ENCODE measurements around the gene EVA1C. TPM values are rescaled to one million over a fixed set of nuclear protein-coding genes. Genes with fewer than 3 reads are reported as not detected.
A peak's percentile ranks its signal among the peaks of the same experiment; 100 is the strongest.
"Not testable (repeated sequence)": the region's sequence is repeated elsewhere in the genome, so short reads cannot be mapped to it uniquely, and the experiment has no call there.

Gene EVA1C
- total and polyA plus RNA-seq, 2 donors (not counting 1 experiment from before 2014, with no cell fraction given) = 2.4 to 4.6 TPM

DNA sequence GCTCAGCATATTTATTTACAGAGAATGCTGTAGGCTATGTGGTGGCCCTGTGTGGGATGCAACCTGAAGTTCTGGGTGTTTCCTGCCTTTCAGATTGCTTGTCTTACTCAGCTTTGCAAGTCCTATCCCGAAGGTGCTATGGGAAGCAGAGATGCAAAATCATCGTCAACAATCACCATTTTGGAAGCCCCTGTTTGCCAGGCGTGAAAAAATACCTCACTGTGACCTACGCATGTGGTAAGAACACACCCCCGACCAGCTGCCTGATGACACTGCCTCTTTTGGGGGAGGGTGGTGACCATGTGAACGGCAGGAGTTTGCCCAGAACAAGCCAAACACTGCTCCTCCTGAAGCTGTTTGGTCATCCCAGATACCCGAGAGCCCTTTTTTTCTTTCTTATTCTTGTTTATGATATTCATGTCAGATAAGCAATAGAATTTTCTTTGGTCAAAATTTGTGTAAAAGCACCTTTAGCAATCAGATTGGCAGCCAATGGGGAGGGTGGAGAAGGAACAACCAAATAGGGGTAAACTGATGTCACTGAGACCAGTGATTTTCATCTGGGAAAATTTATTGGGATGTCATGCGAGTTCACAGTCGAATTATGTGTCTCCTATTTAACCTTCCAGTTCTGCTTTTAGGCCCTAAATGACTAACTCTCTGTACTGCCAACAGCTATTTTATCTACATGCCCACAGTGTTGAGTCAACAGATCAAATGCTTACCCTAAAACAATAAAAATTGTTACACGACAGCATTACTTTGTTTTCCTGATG is 82.6 kb downstream of the EVA1C start:
- no peaks in the 10 kb centered on the region for H3K79me2 ChIP-seq (ENCODE audit: control insufficient read depth, insufficient read depth, low read length)
- H3K4me3 ChIP-seq (replicated peaks in 1 of 4; ENCODE audit: control extremely low read depth in 1 of 4, insufficient read depth in 1 of 4, low read depth in 3 of 4, low read length in 4 of 4) = no peak overlapping the region

DNA sequence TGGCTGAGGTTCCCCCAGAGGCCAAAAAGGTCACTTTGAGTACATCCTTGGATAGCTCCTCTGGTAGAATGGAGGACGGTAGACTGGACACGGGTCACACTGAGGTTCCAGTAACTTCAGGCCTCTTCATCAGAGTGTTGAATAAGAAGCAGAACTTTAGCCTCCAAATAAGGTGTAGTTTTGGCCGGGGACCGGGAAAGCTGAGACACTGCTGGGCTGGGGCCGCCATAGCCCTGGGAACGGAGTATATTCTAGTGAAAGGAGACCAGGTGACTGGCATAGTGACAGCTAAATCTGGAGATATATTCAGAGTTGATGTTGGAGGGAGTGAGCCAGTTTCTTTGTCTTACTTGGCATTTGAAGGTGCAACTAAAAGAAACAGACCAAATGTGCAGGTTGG is 84.1 kb downstream of the EVA1C start:
- Histone ChIP-seq H2AFZ (ENCODE audit: low read length) (no peak overlapping the region), H3K27ac (ENCODE audit: insufficient read depth, low read length) (no peak overlapping the region), H3K9ac (ENCODE audit: insufficient read depth, low read length) (no peak overlapping the region), H4K20me1 (ENCODE audit: control insufficient read depth, extremely low read depth, insufficient read depth, low read length) (no peaks in the 10 kb centered on the region), H3K36me3 (ENCODE audit: control insufficient read depth, insufficient read depth, low read length) (no peaks in the 10 kb centered on the region), H3K4me2 (ENCODE audit: extremely low read depth, insufficient read depth, low read length) (no peak overlapping the region), H3K4me1 (ENCODE audit: control insufficient read depth, extremely low read depth, insufficient read depth, low read length) (peaks cover 6% of the 10 kb centered on the region), H3K9me3 (ENCODE audit: control insufficient read depth, insufficient read depth, low read depth, low read length) (no peaks in the 10 kb centered on the region), H3K4me3 (replicated peaks in 1 of 4; ENCODE audit: control extremely low read depth in 1 of 4, insufficient read depth in 1 of 4, low read depth in 3 of 4, low read length in 4 of 4) (no peak overlapping the region), H3K27me3 (ENCODE audit: control insufficient read depth, insufficient read depth, low read length) (no peaks in the 10 kb centered on the region), H3K79me2 (ENCODE audit: control insufficient read depth, insufficient read depth, low read length) (no peaks in the 10 kb centered on the region)
- DNase-seq (ENCODE audit: low read depth in 2 of 2) = no peak
- TF ChIP-seq, protein P1, sequence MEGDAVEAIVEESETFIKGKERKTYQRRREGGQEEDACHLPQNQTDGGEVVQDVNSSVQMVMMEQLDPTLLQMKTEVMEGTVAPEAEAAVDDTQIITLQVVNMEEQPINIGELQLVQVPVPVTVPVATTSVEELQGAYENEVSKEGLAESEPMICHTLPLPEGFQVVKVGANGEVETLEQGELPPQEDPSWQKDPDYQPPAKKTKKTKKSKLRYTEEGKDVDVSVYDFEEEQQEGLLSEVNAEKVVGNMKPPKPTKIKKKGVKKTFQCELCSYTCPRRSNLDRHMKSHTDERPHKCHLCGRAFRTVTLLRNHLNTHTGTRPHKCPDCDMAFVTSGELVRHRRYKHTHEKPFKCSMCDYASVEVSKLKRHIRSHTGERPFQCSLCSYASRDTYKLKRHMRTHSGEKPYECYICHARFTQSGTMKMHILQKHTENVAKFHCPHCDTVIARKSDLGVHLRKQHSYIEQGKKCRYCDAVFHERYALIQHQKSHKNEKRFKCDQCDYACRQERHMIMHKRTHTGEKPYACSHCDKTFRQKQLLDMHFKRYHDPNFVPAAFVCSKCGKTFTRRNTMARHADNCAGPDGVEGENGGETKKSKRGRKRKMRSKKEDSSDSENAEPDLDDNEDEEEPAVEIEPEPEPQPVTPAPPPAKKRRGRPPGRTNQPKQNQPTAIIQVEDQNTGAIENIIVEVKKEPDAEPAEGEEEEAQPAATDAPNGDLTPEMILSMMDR (conservative IDR thresholded peaks at IDR 0.05 in 1 of 2, IDR thresholded peaks at IDR 0.05 in 1 of 2; ENCODE audit: low read depth in 1 of 2, low read length in 2 of 2) = no peak
- no peak for TF ChIP-seq EZH2 (IDR thresholded peaks at IDR 0.05; ENCODE audit: low read length, missing control alignments)

More for the DNA sequence above, 82.6 kb downstream of the EVA1C start:
- H3K4me1 ChIP-seq (ENCODE audit: control insufficient read depth, extremely low read depth, insufficient read depth, low read length) = peaks cover 6% of the 10 kb centered on the region
- H3K27me3 ChIP-seq (ENCODE audit: control insufficient read depth, insufficient read depth, low read length) = no peaks in the 10 kb centered on the region
- peak overlapping the region; percentile 45 for H3K27ac ChIP-seq (ENCODE audit: insufficient read depth, low read length)
- H2AFZ ChIP-seq (ENCODE audit: low read length) = no peak overlapping the region
- H3K36me3 ChIP-seq (ENCODE audit: control insufficient read depth, insufficient read depth, low read length) = no peaks in the 10 kb centered on the region
- no peak overlapping the region for H3K9ac ChIP-seq (ENCODE audit: insufficient read depth, low read length)
- TF ChIP-seq EZH2 (IDR thresholded peaks at IDR 0.05; ENCODE audit: low read length, missing control alignments) = no peak
- TF ChIP-seq, protein P1 (conservative IDR thresholded peaks at IDR 0.05 in 1 of 2, IDR thresholded peaks at IDR 0.05 in 1 of 2; ENCODE audit: low read depth in 1 of 2, low read length in 2 of 2) = no peak
- peak; percentile 75 to 89 for DNase-seq (ENCODE audit: low read depth in 2 of 2)
- no peaks in the 10 kb centered on the region for H4K20me1 ChIP-seq (ENCODE audit: control insufficient read depth, extremely low read depth, insufficient read depth, low read length)
- H3K9me3 ChIP-seq (ENCODE audit: control insufficient read depth, insufficient read depth, low read depth, low read length) = no peaks in the 10 kb centered on the region
- no peak overlapping the region for H3K4me2 ChIP-seq (ENCODE audit: extremely low read depth, insufficient read depth, low read length)

DNA sequence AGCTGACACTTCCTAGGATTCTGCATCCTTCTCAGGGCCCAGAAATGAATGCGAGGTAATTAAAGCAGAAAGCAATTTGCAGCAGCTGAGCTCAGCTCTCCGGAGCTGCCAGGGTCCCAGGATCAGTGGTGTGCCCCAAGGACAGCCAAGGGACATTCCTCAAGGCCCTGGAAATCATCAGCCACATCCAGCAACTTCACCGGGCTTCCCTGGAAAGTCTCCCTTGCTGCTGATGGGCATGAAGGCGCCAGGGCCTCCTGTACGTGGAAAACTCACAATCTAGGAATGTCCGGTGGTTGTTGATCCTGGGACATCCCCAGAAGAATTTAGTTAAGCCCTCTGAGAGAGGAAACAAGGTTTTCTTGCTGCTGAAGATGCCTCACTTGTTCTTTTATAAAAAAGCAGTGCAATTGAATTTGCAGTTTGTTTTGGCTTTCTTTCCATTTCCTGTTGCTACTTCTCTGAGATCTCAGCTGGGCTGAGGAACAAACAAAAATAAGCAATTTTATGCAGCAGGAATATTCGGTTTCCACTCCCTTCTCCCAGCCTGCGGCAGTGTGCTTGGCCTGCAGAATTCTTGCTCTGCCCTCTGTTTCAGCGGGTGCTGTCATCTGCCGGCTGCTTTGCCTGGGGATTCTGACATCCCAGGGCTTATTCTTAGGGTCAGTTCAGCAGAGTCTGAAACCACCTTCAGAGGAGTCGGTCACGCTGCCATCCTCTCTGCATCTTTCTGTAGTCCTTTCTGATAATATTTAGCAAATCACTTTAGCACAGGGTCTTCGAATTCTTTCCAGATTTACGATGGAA is 86.9 kb downstream of the EVA1C start:
- H2AFZ ChIP-seq (ENCODE audit: low read length) = no peak overlapping the region
- TF ChIP-seq EZH2 (IDR thresholded peaks at IDR 0.05; ENCODE audit: low read length, missing control alignments) = no peak
- TF ChIP-seq, protein P1 (conservative IDR thresholded peaks at IDR 0.05 in 1 of 2, IDR thresholded peaks at IDR 0.05 in 1 of 2; ENCODE audit: low read depth in 1 of 2, low read length in 2 of 2) = peak in 1 of 2 donors; percentile 19
- peak overlapping the region; percentile 7 for H3K9ac ChIP-seq (ENCODE audit: insufficient read depth, low read length)
- H3K27ac ChIP-seq (ENCODE audit: insufficient read depth, low read length) = no peak overlapping the region
- no peaks in the 10 kb centered on the region for H4K20me1 ChIP-seq (ENCODE audit: control insufficient read depth, extremely low read depth, insufficient read depth, low read length)
- DNase-seq (ENCODE audit: low read depth in 2 of 2) = peak; percentile 34 to 82
- H3K4me2 ChIP-seq (ENCODE audit: extremely low read depth, insufficient read depth, low read length) = no peak overlapping the region
- no peaks in the 10 kb centered on the region for H3K79me2 ChIP-seq (ENCODE audit: control insufficient read depth, insufficient read depth, low read length)
- no peak overlapping the region for H3K4me3 ChIP-seq (replicated peaks in 1 of 4; ENCODE audit: control extremely low read depth in 1 of 4, insufficient read depth in 1 of 4, low read depth in 3 of 4, low read length in 4 of 4)
- H3K4me1 ChIP-seq (ENCODE audit: control insufficient read depth, extremely low read depth, insufficient read depth, low read length) = peaks cover 6% of the 10 kb centered on the region
- H3K27me3 ChIP-seq (ENCODE audit: control insufficient read depth, insufficient read depth, low read length) = no peaks in the 10 kb centered on the region
- no peaks in the 10 kb centered on the region for H3K36me3 ChIP-seq (ENCODE audit: control insufficient read depth, insufficient read depth, low read length)
- no peaks in the 10 kb centered on the region for H3K9me3 ChIP-seq (ENCODE audit: control insufficient read depth, insufficient read depth, low read depth, low read length)

DNA sequence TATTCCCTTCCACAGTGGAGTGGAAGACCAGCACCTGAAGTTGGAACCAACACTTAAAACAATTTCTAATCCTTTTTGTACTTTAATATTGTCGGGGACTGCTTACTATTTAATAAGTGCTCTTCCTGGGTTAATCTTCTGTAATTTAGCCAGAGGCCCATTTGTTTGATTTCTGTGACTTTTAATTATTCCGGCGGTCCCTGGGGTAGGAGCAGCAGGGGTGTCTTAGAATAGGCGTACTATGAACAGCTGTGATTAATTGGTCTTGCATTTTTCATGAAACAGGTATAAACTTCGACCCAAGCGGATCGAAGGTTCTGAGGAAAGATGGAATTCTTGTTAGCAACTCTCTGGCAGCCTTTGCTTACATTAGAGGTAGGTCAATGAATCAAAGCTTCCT is 91.1 kb downstream of the EVA1C start:
- H3K9me3 ChIP-seq (ENCODE audit: control insufficient read depth, insufficient read depth, low read depth, low read length); H3K9ac ChIP-seq (ENCODE audit: insufficient read depth, low read length); H3K4me2 ChIP-seq (ENCODE audit: extremely low read depth, insufficient read depth, low read length); H3K4me1 ChIP-seq (ENCODE audit: control insufficient read depth, extremely low read depth, insufficient read depth, low read length); H3K27ac ChIP-seq (ENCODE audit: insufficient read depth, low read length); H4K20me1 ChIP-seq (ENCODE audit: control insufficient read depth, extremely low read depth, insufficient read depth, low read length); H3K36me3 ChIP-seq (ENCODE audit: control insufficient read depth, insufficient read depth, low read length); H3K79me2 ChIP-seq (ENCODE audit: control insufficient read depth, insufficient read depth, low read length); H3K27me3 ChIP-seq (ENCODE audit: control insufficient read depth, insufficient read depth, low read length); H2AFZ ChIP-seq (ENCODE audit: low read length); DNase-seq (ENCODE audit: low read depth in 2 of 2); H3K4me3 ChIP-seq (replicated peaks in 1 of 4; ENCODE audit: control extremely low read depth in 1 of 4, insufficient read depth in 1 of 4, low read depth in 3 of 4, low read length in 4 of 4): not testable (repeated sequence)
